Activated T-cell treated with anti-CD3 and anti-CD28 coated beads for 48 hours (primary cell): ENCODE data around the gene CAPN12.

ENCODE experiments used
- DNase-seq: peaks from one replicate; pipeline ENCODE4 v3.0.0-alpha.2; 2020; ENCODE audit warnings: low read depth

The CAPN12 gene

GRCh38 chr19:38726284-38726673, 18.0 kb downstream of the CAPN12 start:
- no peak for DNase-seq

GRCh38 chr19:38725469-38726283, 18.6 kb downstream of the CAPN12 start:
- no peak for DNase-seq

- no peak for DNase-seq
Measured at GRCh38 chr19:38723990-38724854, 20.1 kb downstream of the CAPN12 start.

- no peak for DNase-seq
Measured at GRCh38 chr19:38723606-38723965, 20.7 kb downstream of the CAPN12 start.

- no peak for DNase-seq
Measured at GRCh38 chr19:38722947-38723605, 21.2 kb downstream of the CAPN12 start.

- DNase-seq: no peak
Measured at GRCh38 chr19:38721979-38722773, 22.1 kb downstream of the CAPN12 start.

GRCh38 chr19:38721496-38721895, 22.8 kb downstream of the CAPN12 start:
- DNase-seq: no peak

- no peak for DNase-seq
Measured at GRCh38 chr19:38720559-38721236, 23.6 kb downstream of the CAPN12 start.

- DNase-seq: no peak
Measured at GRCh38 chr19:38719761-38720558, 24.3 kb downstream of the CAPN12 start.

GRCh38 chr19:38718747-38719543, 25.3 kb downstream of the CAPN12 start:
- DNase-seq: no peak

GRCh38 chr19:38717855-38718254, 26.4 kb downstream of the CAPN12 start:
- DNase-seq: no peak

- no peak for DNase-seq
Measured at GRCh38 chr19:38717051-38717450, 27.2 kb downstream of the CAPN12 start.

- no peak for DNase-seq
Measured at GRCh38 chr19:38715555-38715954, 28.7 kb downstream of the CAPN12 start.

GRCh38 chr19:38714354-38714778, 29.9 kb downstream of the CAPN12 start:
- no peak for DNase-seq

GRCh38 chr19:38713865-38714264, 30.4 kb downstream of the CAPN12 start:
- no peak for DNase-seq

- no peak for DNase-seq
Measured at GRCh38 chr19:38713227-38713649, 31.0 kb downstream of the CAPN12 start.

GRCh38 chr19:38712161-38712748, 32.0 kb downstream of the CAPN12 start:
- DNase-seq: no peak

GRCh38 chr19:38711726-38712153, 32.5 kb downstream of the CAPN12 start:
- DNase-seq: no peak
